ENCODE data around the gene RASSF4. TPM values are rescaled to one million over a fixed set of nuclear protein-coding genes. Genes with fewer than 3 reads are reported as not detected.

Gene RASSF4
- total RNA-seq, 3 donors from 2014 or later = 20.0 to 50.6 (median 32.3) TPM

DNA sequence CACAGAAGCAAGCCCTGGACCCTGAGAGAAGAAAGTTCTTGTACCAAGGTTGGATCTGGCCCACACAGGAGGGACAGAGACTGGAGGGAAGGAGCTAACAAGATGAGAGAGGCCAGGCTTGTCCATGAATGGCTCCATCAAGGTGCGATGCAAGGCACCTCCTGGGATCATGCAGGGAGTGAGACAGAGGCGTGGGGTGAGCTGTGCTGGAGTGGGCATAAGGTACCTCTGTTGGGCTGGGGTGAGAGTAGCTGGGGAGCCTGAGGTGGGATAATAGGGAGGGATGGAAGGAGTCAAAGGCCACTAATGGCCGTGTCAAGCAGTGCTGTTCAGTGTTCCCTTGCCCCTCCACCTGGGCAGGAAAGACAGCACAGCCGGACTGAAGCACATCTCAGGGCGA lies 38.5 kb upstream of the RASSF4 start:
- TF ChIP-seq, protein P1, sequence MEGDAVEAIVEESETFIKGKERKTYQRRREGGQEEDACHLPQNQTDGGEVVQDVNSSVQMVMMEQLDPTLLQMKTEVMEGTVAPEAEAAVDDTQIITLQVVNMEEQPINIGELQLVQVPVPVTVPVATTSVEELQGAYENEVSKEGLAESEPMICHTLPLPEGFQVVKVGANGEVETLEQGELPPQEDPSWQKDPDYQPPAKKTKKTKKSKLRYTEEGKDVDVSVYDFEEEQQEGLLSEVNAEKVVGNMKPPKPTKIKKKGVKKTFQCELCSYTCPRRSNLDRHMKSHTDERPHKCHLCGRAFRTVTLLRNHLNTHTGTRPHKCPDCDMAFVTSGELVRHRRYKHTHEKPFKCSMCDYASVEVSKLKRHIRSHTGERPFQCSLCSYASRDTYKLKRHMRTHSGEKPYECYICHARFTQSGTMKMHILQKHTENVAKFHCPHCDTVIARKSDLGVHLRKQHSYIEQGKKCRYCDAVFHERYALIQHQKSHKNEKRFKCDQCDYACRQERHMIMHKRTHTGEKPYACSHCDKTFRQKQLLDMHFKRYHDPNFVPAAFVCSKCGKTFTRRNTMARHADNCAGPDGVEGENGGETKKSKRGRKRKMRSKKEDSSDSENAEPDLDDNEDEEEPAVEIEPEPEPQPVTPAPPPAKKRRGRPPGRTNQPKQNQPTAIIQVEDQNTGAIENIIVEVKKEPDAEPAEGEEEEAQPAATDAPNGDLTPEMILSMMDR (IDR thresholded peaks at IDR 0.05) = no peak
- Histone ChIP-seq H3K4me1 (ENCODE audit: low read depth) (no peaks in the 10 kb centered on the region), H3K4me3 (no peak overlapping the region), H3K9me3 (no peaks in the 10 kb centered on the region), H3K36me3 (ENCODE audit: low read depth) (no peaks in the 10 kb centered on the region)
- intact Hi-C loops (cut with DNase I, micrococcal nuclease) = no loop called here
- peak; percentile 7 for ATAC-seq
- DNase-seq = no peak

DNA sequence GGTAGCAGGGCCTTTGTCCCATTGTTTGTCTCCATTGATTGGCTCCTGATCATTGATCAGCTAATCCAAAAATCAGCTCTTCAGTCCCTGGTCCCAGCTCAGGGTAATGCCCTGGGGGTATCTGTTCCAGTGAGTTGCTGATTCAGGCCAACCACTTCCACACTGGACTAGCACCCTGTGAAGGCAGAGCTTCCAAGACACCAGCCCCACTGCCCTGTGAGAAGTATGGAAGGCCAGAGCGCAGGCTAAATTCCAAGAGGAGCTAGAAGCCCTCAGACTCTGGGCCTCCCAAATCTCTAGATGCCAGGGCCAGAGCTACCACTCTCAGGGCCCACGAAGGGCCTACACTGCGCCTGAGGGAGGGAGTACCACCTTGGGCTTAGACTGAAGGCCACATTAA lies 38.1 kb upstream of the RASSF4 start:
- intact Hi-C loops (cut with DNase I, micrococcal nuclease) = no loop called here
- Histone ChIP-seq H3K36me3 (ENCODE audit: low read depth) (no peaks in the 10 kb centered on the region), H3K4me1 (ENCODE audit: low read depth) (no peaks in the 10 kb centered on the region), H3K9me3 (no peaks in the 10 kb centered on the region), H3K4me3 (no peak overlapping the region)
- TF ChIP-seq, protein P1 (IDR thresholded peaks at IDR 0.05) = no peak
- ATAC-seq (no peak), DNase-seq (no peak)

DNA sequence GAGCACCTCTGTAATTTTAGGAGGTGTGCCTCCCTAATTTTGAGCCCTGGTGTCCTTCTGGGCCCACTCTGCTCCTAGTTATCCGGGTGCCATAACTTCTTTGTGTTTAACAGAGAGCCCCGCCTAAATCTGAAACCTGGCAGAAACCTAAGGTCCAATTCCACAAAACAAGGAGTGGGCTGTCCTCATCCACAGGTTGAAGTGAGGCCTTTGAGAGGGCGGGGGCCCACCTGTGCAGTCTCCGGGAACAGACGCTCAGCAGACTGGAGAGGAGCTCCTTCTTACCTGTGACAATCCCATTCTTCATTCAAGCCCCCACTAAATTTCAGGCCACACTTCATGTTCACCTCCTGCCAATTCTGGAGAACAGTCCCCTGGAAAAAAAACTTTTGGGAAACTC lies 37.6 kb upstream of the RASSF4 start:
- no peak for ATAC-seq
- DNase-seq = no peak
- Histone ChIP-seq H3K4me1 (ENCODE audit: low read depth) (no peaks in the 10 kb centered on the region), H3K4me3 (no peak overlapping the region), H3K9me3 (no peaks in the 10 kb centered on the region), H3K36me3 (ENCODE audit: low read depth) (no peaks in the 10 kb centered on the region)
- TF ChIP-seq, protein P1 (IDR thresholded peaks at IDR 0.05) = no peak
- intact Hi-C loops (cut with DNase I, micrococcal nuclease) = no loop called here

DNA sequence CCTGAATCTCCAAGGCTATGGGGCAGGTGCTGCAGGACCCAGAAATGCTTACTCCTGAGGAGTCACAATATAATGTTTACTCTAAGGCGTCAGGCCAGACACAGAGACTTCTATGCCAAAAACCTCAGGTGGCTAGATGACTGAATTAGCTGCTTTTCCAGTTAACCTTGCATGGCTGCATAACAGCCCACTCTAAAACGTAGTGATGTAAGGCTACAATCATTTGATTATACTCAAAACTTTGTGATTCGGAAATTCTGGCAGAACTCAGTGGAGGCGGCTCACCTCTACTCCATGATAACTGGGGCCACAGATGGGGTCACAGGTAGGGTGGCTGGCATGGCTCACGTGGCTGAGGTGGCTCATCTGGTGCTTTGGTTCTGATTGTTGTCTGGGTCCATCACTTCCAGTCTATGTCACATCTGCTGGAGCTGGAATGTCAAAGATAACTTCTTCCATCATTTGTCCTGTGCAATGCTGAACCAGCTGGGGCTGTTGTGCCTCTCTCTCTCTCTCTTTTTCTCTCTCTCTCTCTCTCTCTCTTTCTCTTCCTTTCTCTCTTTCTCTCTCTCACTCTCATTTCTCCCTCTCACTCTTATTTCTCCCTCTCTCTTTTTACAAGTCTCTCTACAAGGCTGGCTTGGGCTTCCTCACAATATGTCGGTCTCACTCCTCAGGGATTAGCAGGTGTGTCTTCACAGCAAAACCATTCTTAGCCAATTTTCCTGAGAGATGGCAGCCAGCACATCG lies 36.6 kb upstream of the RASSF4 start:
- Histone ChIP-seq H3K9me3 (no peaks in the 10 kb centered on the region), H3K36me3 (ENCODE audit: low read depth) (no peaks in the 10 kb centered on the region), H3K4me3 (no peak overlapping the region), H3K4me1 (ENCODE audit: low read depth) (no peaks in the 10 kb centered on the region)
- TF ChIP-seq, protein P1 (IDR thresholded peaks at IDR 0.05) = no peak
- ATAC-seq (no peak), DNase-seq (no peak)
- intact Hi-C loops (cut with DNase I, micrococcal nuclease) = no loop called here

DNA sequence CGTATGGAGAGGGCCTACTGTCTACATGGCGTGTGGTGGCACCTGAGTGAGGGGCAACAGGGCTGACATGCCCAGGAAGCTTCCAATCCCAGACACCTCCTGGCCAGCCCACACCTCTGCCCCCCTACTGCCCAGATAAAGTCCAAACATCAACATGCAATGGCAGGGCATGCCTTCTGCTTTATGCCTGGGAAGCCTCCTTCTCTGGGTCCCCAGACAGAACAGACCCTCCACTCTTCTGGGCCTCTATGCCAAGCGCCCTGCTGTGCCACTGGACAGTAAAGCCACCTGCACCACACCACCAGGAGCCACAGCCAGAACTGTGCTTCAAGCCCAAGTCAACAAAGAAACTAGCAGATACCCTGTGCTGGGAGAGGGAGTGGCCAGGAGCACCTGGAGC lies 36.0 kb upstream of the RASSF4 start:
- ATAC-seq = no peak
- intact Hi-C loops (cut with DNase I, micrococcal nuclease) = no loop called here
- Histone ChIP-seq H3K36me3 (ENCODE audit: low read depth) (no peaks in the 10 kb centered on the region), H3K4me1 (ENCODE audit: low read depth) (no peaks in the 10 kb centered on the region), H3K4me3 (no peak overlapping the region), H3K9me3 (no peaks in the 10 kb centered on the region)
- TF ChIP-seq, protein P1 (IDR thresholded peaks at IDR 0.05) = no peak
- no peak for DNase-seq

Measured in mucosa of descending colon (tissue), 3 donors.